Vagina (tissue), 2 donors: Measurements from ENCODE around the gene PTPRE. TPM values are rescaled to one million over a fixed set of nuclear protein-coding genes. Genes with fewer than 3 reads are reported as not detected.

Source experiments
- DNase-seq, 2 donors: peaks; one replicate each; pipeline ENCODE4 v3.0.0-alpha.2; 2017; ENCODE audit errors: extremely low spot score in 2 of 2
- H3K27ac ChIP-seq: fragments of 200-600 bp; sonication (generic); one replicate; pipeline ENCODE4 v1.5.1; 2019
- H3K27me3 ChIP-seq: fragments of 200-600 bp; sonication (generic); one replicate; pipeline ENCODE4 v1.5.1; 2019
- H3K36me3 ChIP-seq, 2 donors: fragments of 200-600 bp; sonication (generic); one replicate each; pipeline ENCODE4 v1.5.1; 2017 to 2019
- H3K4me1 ChIP-seq: fragments of 200-600 bp; sonication (generic); one replicate; pipeline ENCODE4 v1.5.1; 2019
- H3K4me3 ChIP-seq, 2 donors: fragments of 200-600 bp; sonication (generic); 1 replicate in 1 of 2; 2 replicates in 1 of 2; pipeline ENCODE4 v1.5.1; 2016 to 2019
- H3K9me3 ChIP-seq: fragments of 200-600 bp; sonication (generic); one replicate; pipeline ENCODE4 v1.5.1; 2019
- POLR2A ChIP-seq, 2 donors: fragments of 450-650 bp; IDR thresholded peaks; one replicate each; pipeline ENCODE4 v1.6.1; 2017; ENCODE audit warnings: antibody characterized with exemption in 2 of 2, mild to moderate bottlenecking in 2 of 2, moderate library complexity in 2 of 2
- POLR2AphosphoS5 ChIP-seq, 2 donors: sonication (generic); formaldehyde crosslinking; IDR thresholded peaks; one replicate each; pipeline ENCODE4 v1.9.0; 2017; ENCODE audit warnings: antibody characterized with exemption in 2 of 2, mild to moderate bottlenecking in 2 of 2, low read depth in 1 of 2; ENCODE audit not compliant: insufficient read depth in 1 of 2
- intact Hi-C: fragments of 100-400 bp; cut with DNase I; formaldehyde crosslinking; loops from one replicate; pipeline ENCODE4 v1.15.1; 2023
- total RNA-seq: library from RNA; depleted of rRNA; stranded (reverse); fragments of >200 nt; gene quantifications from one replicate; pipeline ENCODE4 v1.2.3, GENCODE V29; 2016
- TF ChIP-seq, protein P1 (sequence below), 3 experiments: fragments of 450-650 bp in 2 of 3; fragments of 200-600 bp in 1 of 3; sonication (generic) in 1 of 3; IDR thresholded peaks; one replicate each; pipeline ENCODE4 v1.5.1; 2017 to 2019; ENCODE audit warnings: antibody characterized with exemption in 3 of 3, mild to moderate bottlenecking in 2 of 3, moderate library complexity in 2 of 3

Gene PTPRE
- total RNA-seq, 1 donor from 2014 or later = 77.6 TPM

DNA sequence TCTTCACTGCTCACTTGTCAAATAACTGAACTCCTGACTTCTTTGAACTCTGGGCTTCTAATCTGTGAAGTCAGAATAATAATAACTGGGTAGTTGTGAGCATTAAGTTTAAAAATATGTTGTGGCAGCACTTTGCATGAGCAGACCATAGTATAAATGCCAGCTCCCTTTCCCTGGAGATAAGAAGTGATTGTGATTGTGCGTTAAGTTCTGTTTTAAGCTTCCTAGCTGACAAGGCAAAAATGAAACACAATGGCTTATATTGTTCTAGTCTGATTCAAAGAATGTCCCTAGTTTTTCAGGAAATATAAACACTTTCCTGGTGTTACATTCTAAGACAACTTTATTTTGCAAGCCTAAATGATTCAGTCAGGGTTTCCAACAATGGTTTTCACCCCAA, 61.8 kb downstream of the PTPRE start:
- Histone ChIP-seq H3K27ac (no peak overlapping the region), H3K9me3 (no peaks in the 10 kb centered on the region), H3K27me3 (no peaks in the 10 kb centered on the region), H3K4me1 (no peaks in the 10 kb centered on the region), H3K4me3 (no peak overlapping the region), H3K36me3 (no peaks in the 10 kb centered on the region)
- DNase-seq = no peak
- intact Hi-C loops = no loop called here
- peak in 1 of 2 donors; percentile 31 for TF ChIP-seq POLR2AphosphoS5 (IDR thresholded peaks at IDR 0.05; ENCODE audit: insufficient read depth in 1 of 2, low read depth in 1 of 2)
- TF ChIP-seq, protein P1, sequence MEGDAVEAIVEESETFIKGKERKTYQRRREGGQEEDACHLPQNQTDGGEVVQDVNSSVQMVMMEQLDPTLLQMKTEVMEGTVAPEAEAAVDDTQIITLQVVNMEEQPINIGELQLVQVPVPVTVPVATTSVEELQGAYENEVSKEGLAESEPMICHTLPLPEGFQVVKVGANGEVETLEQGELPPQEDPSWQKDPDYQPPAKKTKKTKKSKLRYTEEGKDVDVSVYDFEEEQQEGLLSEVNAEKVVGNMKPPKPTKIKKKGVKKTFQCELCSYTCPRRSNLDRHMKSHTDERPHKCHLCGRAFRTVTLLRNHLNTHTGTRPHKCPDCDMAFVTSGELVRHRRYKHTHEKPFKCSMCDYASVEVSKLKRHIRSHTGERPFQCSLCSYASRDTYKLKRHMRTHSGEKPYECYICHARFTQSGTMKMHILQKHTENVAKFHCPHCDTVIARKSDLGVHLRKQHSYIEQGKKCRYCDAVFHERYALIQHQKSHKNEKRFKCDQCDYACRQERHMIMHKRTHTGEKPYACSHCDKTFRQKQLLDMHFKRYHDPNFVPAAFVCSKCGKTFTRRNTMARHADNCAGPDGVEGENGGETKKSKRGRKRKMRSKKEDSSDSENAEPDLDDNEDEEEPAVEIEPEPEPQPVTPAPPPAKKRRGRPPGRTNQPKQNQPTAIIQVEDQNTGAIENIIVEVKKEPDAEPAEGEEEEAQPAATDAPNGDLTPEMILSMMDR (IDR thresholded peaks at IDR 0.05) = no peak

DNA sequence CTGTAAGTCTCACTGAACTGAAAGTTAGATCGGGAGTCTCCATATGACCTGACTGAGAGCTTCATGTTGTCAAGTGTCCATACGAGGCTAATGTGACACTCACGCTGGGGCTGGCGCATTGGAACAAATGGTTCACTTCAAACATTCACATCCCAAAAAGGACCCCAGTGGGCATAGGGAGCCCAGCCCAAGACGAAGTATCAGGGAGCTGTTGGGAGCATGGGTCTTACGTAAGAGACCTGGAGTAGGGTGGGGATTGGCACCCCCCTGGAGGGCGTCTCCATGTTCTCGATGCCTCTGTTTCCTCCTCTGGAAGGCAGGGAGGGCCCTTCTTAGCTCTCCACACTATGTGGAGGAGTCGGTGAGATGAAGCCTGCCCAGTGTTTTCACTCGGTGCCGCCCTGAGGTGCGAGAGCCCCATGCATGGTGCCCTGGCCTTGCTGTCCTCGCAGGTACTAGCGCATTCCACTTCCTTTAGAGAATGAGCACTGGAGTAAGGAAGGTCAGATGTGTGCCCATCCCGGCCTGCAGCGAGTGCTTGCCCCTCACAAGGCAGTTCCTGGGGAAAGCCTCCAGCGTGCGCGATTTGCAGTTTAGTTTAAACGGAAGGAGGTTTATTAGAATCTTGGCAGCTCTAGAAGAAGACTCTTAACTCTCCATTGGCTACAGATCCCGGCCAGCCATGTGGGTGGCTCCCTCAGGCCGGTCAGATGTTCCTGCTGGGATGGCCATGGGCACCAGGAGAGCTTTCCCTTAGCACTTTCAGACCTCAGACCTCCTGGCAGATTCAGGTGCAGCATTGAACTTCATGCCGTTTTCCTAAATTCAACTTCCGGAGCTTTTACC, 64.4 kb downstream of the PTPRE start:
- intact Hi-C loops = no loop called here
- Histone ChIP-seq H3K36me3 (no peaks in the 10 kb centered on the region), H3K4me1 (no peaks in the 10 kb centered on the region), H3K4me3 (no peak overlapping the region), H3K9me3 (no peaks in the 10 kb centered on the region), H3K27me3 (no peaks in the 10 kb centered on the region), H3K27ac (no peak overlapping the region)
- TF ChIP-seq POLR2AphosphoS5 (IDR thresholded peaks at IDR 0.05; ENCODE audit: insufficient read depth in 1 of 2, low read depth in 1 of 2) (no peak), POLR2A (IDR thresholded peaks at IDR 0.05) (no peak)
- TF ChIP-seq, protein P1 (IDR thresholded peaks at IDR 0.05) = no peak
- peak in 1 of 2 donors; percentile 42 for DNase-seq

DNA sequence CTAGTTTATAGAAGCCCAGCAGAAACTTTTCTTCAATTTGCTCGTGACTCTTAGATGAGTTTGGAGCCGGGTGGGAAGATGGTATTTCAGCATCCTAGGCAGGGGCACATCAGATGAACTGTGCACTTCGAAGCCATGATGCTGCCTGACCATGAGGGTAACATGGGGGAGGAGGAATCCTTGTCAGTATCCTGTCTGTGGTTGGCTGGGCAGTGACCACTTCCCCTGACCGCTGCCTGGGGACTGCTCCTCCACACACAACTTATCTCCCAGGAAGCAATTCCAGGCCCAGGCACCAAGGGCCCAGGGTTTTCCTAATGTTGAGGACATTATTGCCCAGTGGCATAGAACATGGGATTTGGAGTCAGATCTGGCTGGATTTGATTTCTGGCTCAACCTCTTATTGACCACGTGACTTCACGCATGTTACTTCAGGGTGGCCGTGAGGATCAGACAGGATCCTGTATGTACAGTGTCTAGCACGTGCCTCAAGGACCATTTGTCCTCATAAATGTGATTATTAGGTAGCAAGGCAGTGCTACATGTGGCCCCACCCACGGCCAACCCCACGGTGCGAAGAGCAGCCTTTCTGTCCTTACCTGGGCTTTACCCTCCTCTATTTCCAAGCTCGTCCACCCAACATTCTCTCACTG, 65.2 kb downstream of the PTPRE start:
- Histone ChIP-seq H3K36me3 (no peaks in the 10 kb centered on the region), H3K9me3 (no peaks in the 10 kb centered on the region), H3K27me3 (no peaks in the 10 kb centered on the region), H3K27ac (no peak overlapping the region), H3K4me3 (no peak overlapping the region), H3K4me1 (peaks cover 7% of the 10 kb centered on the region)
- TF ChIP-seq POLR2A (IDR thresholded peaks at IDR 0.05) (no peak), POLR2AphosphoS5 (IDR thresholded peaks at IDR 0.05; ENCODE audit: insufficient read depth in 1 of 2, low read depth in 1 of 2) (no peak)
- TF ChIP-seq, protein P1 (IDR thresholded peaks at IDR 0.05) = no peak
- intact Hi-C loops = no loop called here
- DNase-seq = peak in 1 of 2 donors; percentile 67

DNA sequence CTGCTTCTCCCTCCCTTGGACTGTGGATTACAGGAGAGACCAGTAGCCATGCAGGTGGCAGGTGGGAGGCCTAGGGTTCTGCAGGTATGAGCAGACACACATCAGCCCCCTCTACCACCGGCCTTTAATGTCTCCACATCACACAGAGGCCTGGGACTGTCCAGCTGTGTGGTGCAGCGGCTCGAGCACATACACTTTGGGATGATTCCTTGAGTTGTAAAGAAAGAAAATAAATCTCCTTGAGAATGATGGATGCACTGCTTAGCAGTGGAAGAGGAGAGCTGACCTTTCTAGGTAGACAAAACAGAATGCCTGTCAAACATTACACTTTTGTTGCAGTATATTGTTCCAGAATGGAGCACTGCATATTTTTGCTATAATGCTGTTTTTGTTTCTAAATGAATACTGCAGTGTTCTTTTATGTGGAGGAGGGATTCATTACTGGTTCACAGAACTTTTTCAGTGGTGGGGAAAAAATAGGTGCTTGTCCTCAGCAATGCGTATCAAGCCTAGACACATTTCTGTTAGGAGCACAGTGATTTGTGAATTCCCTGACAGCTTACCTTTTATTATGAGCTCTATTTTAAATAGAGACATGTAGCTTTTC, 66.0 kb downstream of the PTPRE start:
- no peak overlapping the region for H3K4me3 ChIP-seq
- H3K27ac ChIP-seq = no peak overlapping the region
- no peaks in the 10 kb centered on the region for H3K27me3 ChIP-seq
- no peaks in the 10 kb centered on the region for H3K9me3 ChIP-seq
- no peaks in the 10 kb centered on the region for H3K36me3 ChIP-seq
- peaks cover 14% of the 10 kb centered on the region for H3K4me1 ChIP-seq
- intact Hi-C loops = no loop called here
- no peak for DNase-seq
- TF ChIP-seq, protein P1 (IDR thresholded peaks at IDR 0.05) = no peak
- TF ChIP-seq POLR2AphosphoS5 (IDR thresholded peaks at IDR 0.05; ENCODE audit: insufficient read depth in 1 of 2, low read depth in 1 of 2) (no peak), POLR2A (IDR thresholded peaks at IDR 0.05) (no peak)
